Testis (tissue), 3 donors: ENCODE results near the gene MUC13. TPM values are rescaled to one million over a fixed set of nuclear protein-coding genes. Genes with fewer than 3 reads are reported as not detected.

Experiments used
- DNase-seq: peaks from one replicate; pipeline ENCODE4 v3.0.0-alpha.2; 2019
- H3K27ac ChIP-seq, 2 donors: fragments of 200-600 bp; sonication (generic); one replicate each; pipeline ENCODE4 v1.5.1; 2019
- H3K27me3 ChIP-seq: fragments of 200-600 bp; sonication (generic); one replicate; pipeline ENCODE4 v1.5.1; 2019
- H3K36me3 ChIP-seq: fragments of 200-600 bp; sonication (generic); one replicate; pipeline ENCODE4 v1.5.1; 2017; ENCODE audit warnings: low read depth; ENCODE audit errors: missing control alignments
- H3K4me1 ChIP-seq: fragments of 200-600 bp; sonication (generic); one replicate; pipeline ENCODE4 v1.5.1; 2019
- H3K4me3 ChIP-seq, 2 donors: fragments of 200-600 bp; sonication (generic); one replicate each; pipeline ENCODE4 v1.5.1; 2017 to 2019
- H3K9me3 ChIP-seq: fragments of 200-600 bp; sonication (generic); one replicate; pipeline ENCODE4 v1.5.1; 2017
- POLR2A ChIP-seq: fragments of 450-650 bp; IDR thresholded peaks from one replicate; pipeline ENCODE4 v1.6.1; 2017; ENCODE audit warnings: antibody characterized with exemption, mild to moderate bottlenecking, moderate library complexity
- WGBS, 2 donors: methylation state at CpG; one replicate each; pipeline ENCODE4 v1.1.5; 2018; 5-methylcytosine and 5-hydroxymethylcytosine counted together
- intact Hi-C: fragments of 100-400 bp; cut with DNase I; formaldehyde crosslinking; loops from one replicate; pipeline ENCODE4 v1.15.1; 2023; ENCODE audit warnings: low total_unique reads
- polyA plus RNA-seq: library from polyadenylated mRNA; stranded (reverse); fragments of 350-450 nt; fragmentation: Illumina TruSeq; extraction: RNeasy Lipid Tissue Mini Kit (QIAGEN cat#74804); gene quantifications from one replicate; pipeline ENCODE4 v1.2.3, GENCODE V29; 2014; ENCODE audit warnings: low read depth, low replicate concordance; ENCODE audit not compliant: insufficient read depth
- total RNA-seq, 2 donors: library from RNA; depleted of rRNA; stranded (reverse); fragments of >200 nt; gene quantifications; one replicate each; pipeline ENCODE4 v1.2.3, GENCODE V29; 2016
- TF ChIP-seq, protein P1 (sequence below), 3 experiments: fragments of 450-650 bp in 2 of 3; fragments of 200-600 bp in 1 of 3; sonication (generic) in 1 of 3; IDR thresholded peaks; one replicate each; pipeline ENCODE4 v1.5.1; 2016 to 2019; ENCODE audit warnings: antibody characterized with exemption in 3 of 3, mild to moderate bottlenecking in 2 of 3, moderate library complexity in 1 of 3

MUC13 gene
- total and polyA plus RNA-seq, 3 donors from 2014 or later, result 0.19 to 0.34 (median 0.24) TPM

DNA sequence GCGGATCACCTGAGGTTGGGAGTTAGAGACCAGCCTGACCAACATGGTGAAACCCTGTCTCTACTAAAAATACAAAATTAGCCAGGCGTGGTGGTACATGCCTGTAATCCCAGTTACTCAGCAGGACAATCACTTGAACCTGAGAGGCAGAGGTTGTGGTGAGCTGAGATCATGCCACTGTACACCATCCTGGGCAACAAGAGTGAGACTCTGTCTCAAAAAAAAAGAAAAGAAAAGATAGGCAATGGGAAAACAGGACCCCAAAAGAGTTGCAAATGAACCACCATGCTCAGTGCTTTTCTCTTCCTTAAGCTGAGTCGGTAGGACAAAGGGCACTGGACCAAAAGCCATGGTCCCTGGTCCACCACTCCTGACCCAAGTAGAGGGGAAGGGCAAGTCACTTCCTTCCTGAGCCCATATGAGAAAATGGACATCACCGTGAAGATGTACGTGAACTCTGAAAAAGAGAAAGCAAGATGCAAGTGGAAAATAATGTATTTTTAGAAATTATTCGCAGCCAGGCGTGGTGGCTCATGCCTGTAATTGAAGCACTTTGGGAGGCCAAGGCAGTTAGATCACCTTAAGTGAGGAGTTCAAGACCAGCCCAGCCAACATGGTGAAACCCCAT, 50.0 kb downstream of the MUC13 start:
- WGBS, 2 donors, result 72 to 80% methylated on average over 7 of the region's 7 CpGs
- intact Hi-C loops, result no loop called here

GRCh38 chr3:124883766-124884473, 50.6 kb downstream of the MUC13 start:
- WGBS, 2 donors, result 83 to 86% methylated on average over 7 of the region's 7 CpGs
- H3K27ac ChIP-seq, result no peak overlapping the region
- H3K4me1 ChIP-seq, result no peaks in the 10 kb centered on the region
- no peaks in the 10 kb centered on the region for H3K27me3 ChIP-seq
- no peaks in the 10 kb centered on the region for H3K9me3 ChIP-seq
- intact Hi-C loops, result no loop called here
- H3K36me3 ChIP-seq, result no peaks in the 10 kb centered on the region
- H3K4me3 ChIP-seq, result no peak overlapping the region
- DNase-seq, result no peak
- no peak for TF ChIP-seq POLR2A
- TF ChIP-seq, protein P1, sequence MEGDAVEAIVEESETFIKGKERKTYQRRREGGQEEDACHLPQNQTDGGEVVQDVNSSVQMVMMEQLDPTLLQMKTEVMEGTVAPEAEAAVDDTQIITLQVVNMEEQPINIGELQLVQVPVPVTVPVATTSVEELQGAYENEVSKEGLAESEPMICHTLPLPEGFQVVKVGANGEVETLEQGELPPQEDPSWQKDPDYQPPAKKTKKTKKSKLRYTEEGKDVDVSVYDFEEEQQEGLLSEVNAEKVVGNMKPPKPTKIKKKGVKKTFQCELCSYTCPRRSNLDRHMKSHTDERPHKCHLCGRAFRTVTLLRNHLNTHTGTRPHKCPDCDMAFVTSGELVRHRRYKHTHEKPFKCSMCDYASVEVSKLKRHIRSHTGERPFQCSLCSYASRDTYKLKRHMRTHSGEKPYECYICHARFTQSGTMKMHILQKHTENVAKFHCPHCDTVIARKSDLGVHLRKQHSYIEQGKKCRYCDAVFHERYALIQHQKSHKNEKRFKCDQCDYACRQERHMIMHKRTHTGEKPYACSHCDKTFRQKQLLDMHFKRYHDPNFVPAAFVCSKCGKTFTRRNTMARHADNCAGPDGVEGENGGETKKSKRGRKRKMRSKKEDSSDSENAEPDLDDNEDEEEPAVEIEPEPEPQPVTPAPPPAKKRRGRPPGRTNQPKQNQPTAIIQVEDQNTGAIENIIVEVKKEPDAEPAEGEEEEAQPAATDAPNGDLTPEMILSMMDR (IDR thresholded peaks at IDR 0.05), result no peak

More for the DNA sequence above, 50.0 kb downstream of the MUC13 start:
- no peak for TF ChIP-seq POLR2A
- TF ChIP-seq, protein P1 (IDR thresholded peaks at IDR 0.05), result no peak
- Histone ChIP-seq H3K9me3 (no peaks in the 10 kb centered on the region), H3K4me3 (no peak overlapping the region), H3K36me3 (no peaks in the 10 kb centered on the region), H3K27ac (no peak overlapping the region), H3K27me3 (no peaks in the 10 kb centered on the region), H3K4me1 (no peaks in the 10 kb centered on the region)
- DNase-seq, result no peak

DNA sequence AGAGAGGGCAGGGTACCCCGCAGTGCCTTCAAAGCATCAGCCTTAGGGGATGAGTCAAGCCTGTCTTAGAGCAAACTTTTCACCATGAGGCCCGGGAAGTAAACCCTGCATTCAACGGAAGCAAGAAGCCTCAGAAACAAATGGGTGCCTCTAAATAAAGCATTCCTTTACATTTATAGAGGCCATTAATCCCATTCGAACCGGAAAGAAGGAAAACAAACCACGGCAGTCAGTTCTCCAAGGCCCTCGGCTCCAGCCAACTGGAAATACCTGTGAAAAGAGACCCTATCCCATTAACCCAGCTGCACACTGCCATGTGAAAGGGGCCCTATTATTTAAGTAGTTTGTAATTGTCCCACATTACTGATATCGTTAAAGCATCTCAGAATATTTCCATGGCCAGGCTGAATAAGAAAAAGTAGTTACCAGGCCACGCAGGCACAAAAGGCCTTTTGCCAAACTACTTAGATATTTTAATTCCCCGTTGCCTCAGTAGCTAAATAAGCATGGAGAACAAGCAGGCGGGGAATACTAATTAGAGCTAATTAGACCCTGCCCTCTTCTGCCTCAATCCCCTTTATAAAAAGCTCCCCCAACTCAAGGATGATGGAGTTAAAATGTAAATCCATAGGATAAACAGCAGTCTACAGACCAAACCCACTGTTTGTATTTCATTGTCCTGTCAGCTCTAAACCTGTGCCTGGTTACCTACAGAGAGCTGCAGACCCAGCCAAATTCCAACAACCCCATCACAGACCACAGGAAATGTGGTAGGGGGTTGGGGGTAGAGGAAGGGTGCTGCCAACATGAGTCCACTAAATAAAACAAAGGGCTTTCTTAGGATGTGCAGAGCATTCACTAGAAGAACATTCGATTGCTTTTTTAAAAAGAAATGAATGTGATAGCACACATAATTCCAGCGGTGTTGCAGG, 51.5 kb downstream of the MUC13 start:
- no peak for DNase-seq
- 84 to 89% methylated on average over 13 of the region's 13 CpGs for WGBS, 2 donors
- TF ChIP-seq, protein P1 (IDR thresholded peaks at IDR 0.05), result no peak
- TF ChIP-seq POLR2A, result no peak
- no peaks in the 10 kb centered on the region for H3K27me3 ChIP-seq
- no peaks in the 10 kb centered on the region for H3K9me3 ChIP-seq
- intact Hi-C loops, result no loop called here
- no peaks in the 10 kb centered on the region for H3K36me3 ChIP-seq
- no peak overlapping the region for H3K27ac ChIP-seq
- no peak overlapping the region for H3K4me3 ChIP-seq
- H3K4me1 ChIP-seq, result no peaks in the 10 kb centered on the region

DNA sequence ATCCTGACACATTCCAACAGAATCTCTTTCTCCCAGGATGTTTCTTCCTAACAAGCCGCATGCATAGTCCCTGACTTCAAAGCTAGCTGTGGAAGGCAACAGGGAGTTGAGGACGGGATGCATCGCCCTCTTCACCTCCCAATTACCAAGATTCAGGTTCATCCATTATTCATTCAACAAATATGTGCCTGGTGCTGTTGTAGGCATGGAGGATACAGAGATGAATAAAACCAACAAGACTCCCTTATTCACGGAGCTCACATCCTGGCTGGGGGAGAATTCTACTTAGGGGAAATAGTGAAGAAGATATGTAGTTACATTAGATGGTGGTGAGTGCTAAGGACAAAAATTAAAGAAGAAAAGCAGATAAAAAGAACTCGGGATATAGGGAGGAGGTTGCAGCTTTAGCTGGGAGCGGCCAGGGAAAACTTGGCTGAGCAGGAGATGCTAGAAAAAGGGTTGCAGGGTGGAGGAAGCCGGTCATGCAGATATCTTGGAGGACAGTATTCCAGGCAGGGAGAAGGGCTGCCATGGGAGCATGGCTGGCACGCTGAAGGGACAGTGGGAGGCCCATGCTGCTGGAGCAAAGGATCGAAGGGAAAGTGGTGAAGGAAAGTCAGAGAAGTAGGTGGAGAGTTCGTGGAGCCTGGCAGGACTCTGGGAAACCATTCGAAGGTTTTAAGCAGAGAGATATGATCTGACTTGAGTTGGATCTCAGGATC, 52.4 kb downstream of the MUC13 start:
- 89 to 91% methylated on average over 11 of the region's 11 CpGs for WGBS, 2 donors
- Histone ChIP-seq H3K4me1 (no peaks in the 10 kb centered on the region), H3K9me3 (no peaks in the 10 kb centered on the region), H3K36me3 (no peaks in the 10 kb centered on the region), H3K27ac (no peak overlapping the region), H3K27me3 (no peaks in the 10 kb centered on the region), H3K4me3 (no peak overlapping the region)
- TF ChIP-seq, protein P1 (IDR thresholded peaks at IDR 0.05), result no peak
- TF ChIP-seq POLR2A, result no peak
- intact Hi-C loops, result no loop called here
- DNase-seq, result no peak
